Glutamatergic neuron (in vitro differentiated cells): ENCODE results near the gene GYPC. TPM values are rescaled to one million over a fixed set of nuclear protein-coding genes. Genes with fewer than 3 reads are reported as not detected.

ENCODE experiments used
- DNase-seq: peaks from one replicate; pipeline ENCODE4 v3.0.0; 2022
- H3K27ac Mint-ChIP-seq: one replicate; pipeline ENCODE4 v1.8.0; 2020; ENCODE audit warnings: mild to moderate bottlenecking, mixed read lengths, inconsistent platforms; ENCODE audit not compliant: unreplicated experiment
- H3K27me3 Mint-ChIP-seq: one replicate; pipeline ENCODE4 v1.8.0; 2020; ENCODE audit warnings: mild to moderate bottlenecking, moderate library complexity, mixed read lengths, inconsistent platforms; ENCODE audit not compliant: unreplicated experiment
- H3K36me3 Mint-ChIP-seq: one replicate; pipeline ENCODE4 v1.8.0; 2020; ENCODE audit warnings: mild to moderate bottlenecking, mixed read lengths, inconsistent platforms; ENCODE audit not compliant: unreplicated experiment
- H3K4me1 Mint-ChIP-seq: one replicate; pipeline ENCODE4 v1.8.0; 2020; ENCODE audit warnings: mild to moderate bottlenecking, low read depth, mixed read lengths, inconsistent platforms; ENCODE audit not compliant: unreplicated experiment
- H3K4me3 Mint-ChIP-seq: one replicate; pipeline ENCODE4 v1.8.0; 2020; ENCODE audit warnings: mild to moderate bottlenecking, mixed read lengths, inconsistent platforms; ENCODE audit not compliant: unreplicated experiment
- H3K9me3 Mint-ChIP-seq: one replicate; pipeline ENCODE4 v1.8.0; 2020; ENCODE audit warnings: mild to moderate bottlenecking, moderate library complexity, mixed read lengths, inconsistent platforms; ENCODE audit not compliant: unreplicated experiment
- total RNA-seq: library from RNA; stranded (reverse); fragmentation: NEBNext Ultra II Directional; extraction: Animal tissue kit (Norgen Biotek cat#: 25700); gene quantifications from one replicate; pipeline ENCODE4 v1.2.1, GENCODE V29; 2021; ENCODE audit not compliant: unreplicated experiment
- TF ChIP-seq, protein P1 (sequence below): fragments of 200-600 bp; sonication (generic); IDR thresholded peaks from one replicate; pipeline ENCODE4 v1.5.0; 2021; ENCODE audit not compliant: partially characterized antibody, unreplicated experiment

The GYPC gene
- total RNA-seq, 1 donor from 2014 or later = 2.0 TPM

GRCh38 chr2:126736133-126736874 lies 80.3 kb downstream of the GYPC start:
- Mint-ChIP-seq H3K27me3 (peaks cover 5% of the 10 kb centered on the region), H3K9me3 (peaks cover 7% of the 10 kb centered on the region), H3K4me1 (no peaks in the 10 kb centered on the region), H3K27ac (no peak overlapping the region), H3K4me3 (no peak overlapping the region), H3K36me3 (peaks cover under 1% of the 10 kb centered on the region)
- DNase-seq = no peak
- TF ChIP-seq, protein P1, sequence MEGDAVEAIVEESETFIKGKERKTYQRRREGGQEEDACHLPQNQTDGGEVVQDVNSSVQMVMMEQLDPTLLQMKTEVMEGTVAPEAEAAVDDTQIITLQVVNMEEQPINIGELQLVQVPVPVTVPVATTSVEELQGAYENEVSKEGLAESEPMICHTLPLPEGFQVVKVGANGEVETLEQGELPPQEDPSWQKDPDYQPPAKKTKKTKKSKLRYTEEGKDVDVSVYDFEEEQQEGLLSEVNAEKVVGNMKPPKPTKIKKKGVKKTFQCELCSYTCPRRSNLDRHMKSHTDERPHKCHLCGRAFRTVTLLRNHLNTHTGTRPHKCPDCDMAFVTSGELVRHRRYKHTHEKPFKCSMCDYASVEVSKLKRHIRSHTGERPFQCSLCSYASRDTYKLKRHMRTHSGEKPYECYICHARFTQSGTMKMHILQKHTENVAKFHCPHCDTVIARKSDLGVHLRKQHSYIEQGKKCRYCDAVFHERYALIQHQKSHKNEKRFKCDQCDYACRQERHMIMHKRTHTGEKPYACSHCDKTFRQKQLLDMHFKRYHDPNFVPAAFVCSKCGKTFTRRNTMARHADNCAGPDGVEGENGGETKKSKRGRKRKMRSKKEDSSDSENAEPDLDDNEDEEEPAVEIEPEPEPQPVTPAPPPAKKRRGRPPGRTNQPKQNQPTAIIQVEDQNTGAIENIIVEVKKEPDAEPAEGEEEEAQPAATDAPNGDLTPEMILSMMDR = no peak

- H3K4me3 Mint-ChIP-seq = no peak overlapping the region
- peaks cover 8% of the 10 kb centered on the region for H3K36me3 Mint-ChIP-seq
- TF ChIP-seq, protein P1 = no peak
- H3K27ac Mint-ChIP-seq = no peak overlapping the region
- H3K4me1 Mint-ChIP-seq = no peaks in the 10 kb centered on the region
- H3K27me3 Mint-ChIP-seq = no peaks in the 10 kb centered on the region
- DNase-seq = no peak
- H3K9me3 Mint-ChIP-seq = peaks cover 6% of the 10 kb centered on the region
These were observed 83.2 kb downstream of the GYPC start for GRCh38 chr2:126739141-126739540.

- TF ChIP-seq, protein P1 = no peak
- Mint-ChIP-seq H3K4me3 (no peak overlapping the region), H3K27ac (no peak overlapping the region), H3K27me3 (no peaks in the 10 kb centered on the region), H3K9me3 (peaks cover 3% of the 10 kb centered on the region), H3K36me3 (peaks cover 8% of the 10 kb centered on the region), H3K4me1 (no peaks in the 10 kb centered on the region)
- DNase-seq = no peak
These were observed 88.7 kb downstream of the GYPC start for GRCh38 chr2:126744640-126745039.

Other genes with a start within 250 kb of the GYPC start
- gene TEX51, start 242.7 kb downstream of the GYPC start, total RNA-seq = not detected